ENCODE measurements around the gene RDH13.
"Not testable (repeated sequence)": the region's sequence is repeated elsewhere in the genome, so short reads cannot be mapped to it uniquely, and the experiment has no call there.

The RDH13 gene

DNA sequence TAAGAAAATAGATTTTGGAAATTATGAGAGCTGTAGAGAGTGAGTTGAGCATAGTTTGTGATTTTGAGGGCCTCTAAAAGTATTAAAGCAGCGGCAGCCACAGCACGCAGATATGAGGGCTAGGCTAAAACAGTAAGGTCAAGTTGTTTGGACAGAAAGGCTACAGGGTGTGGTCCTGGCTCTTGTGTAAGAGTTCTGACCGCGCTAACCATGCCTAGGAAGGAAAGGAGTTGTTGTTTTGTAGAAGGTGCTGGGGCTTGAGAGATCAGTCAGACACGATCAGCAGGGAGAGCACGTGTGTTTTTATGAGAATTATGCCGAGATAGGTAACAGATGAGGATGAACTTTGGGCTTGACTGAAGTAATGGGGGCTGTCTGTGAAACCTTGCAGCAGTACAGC is 54.2 kb downstream of the RDH13 start:
- not testable (repeated sequence) for DNase-seq

DNA sequence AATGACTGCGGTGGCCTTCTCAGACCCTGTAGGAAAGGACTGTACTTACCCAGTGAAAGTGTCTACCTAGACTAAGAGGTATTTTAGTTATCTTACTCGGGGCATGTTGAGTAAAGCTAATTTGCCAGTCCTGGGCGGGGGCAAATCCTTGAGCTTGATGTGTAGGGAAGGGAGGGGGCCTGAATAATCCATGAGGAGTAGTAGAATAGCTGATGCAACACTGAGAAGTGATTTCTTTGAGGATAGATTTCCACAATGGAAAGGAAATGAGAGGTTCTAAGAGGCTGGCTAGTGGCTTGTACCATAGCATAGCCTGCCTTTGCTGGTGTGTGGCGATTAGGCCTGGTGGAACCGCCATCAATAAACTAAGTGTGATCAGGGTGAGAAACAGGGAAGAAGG is 54.8 kb downstream of the RDH13 start:
- not testable (repeated sequence) for DNase-seq

- DNase-seq = not testable (repeated sequence)
These were observed 55.4 kb downstream of the RDH13 start for GRCh38 chr19:55007537-55007936.

GRCh38 chr19:55006795-55007194 is 56.2 kb downstream of the RDH13 start:
- DNase-seq = not testable (repeated sequence)

DNA sequence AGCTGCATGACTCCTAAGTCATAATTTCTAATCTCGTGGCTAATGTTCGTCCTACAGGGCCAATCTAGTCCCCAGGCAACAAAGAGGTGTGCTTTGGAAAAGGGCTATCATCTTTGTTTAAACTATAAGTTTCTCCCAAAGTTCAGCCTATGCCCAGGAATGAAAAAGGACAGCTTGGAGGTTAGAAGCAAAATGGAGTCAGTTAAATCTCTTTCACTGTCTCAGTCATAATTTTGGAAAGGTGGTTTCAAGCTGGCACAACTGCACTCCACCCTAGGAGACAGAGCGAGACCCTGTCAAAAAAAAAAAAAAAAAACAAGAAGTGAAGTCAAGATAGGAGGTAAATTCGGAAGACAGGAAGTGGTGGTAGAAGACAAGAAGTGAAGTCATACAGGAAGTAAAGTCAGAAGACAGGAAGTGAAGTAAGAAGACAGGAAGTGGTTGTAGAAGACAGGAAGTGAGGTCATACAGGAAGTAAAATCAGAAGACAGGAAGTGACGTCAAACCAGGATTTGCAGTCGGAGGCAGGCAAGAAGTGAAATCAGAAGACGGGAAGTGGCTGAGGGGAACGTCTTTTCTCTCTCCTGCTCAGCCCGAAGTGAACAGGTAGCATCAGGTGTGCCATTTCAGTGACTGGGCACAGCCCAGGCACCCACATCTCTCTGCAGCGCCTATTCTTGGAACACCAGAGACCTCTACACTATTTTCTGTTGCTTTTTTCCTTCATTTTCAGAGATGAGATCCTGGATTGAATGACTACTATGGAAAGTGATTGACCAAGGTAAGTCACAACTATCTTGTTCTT is 57.1 kb downstream of the RDH13 start:
- peak in 1 of 2 donors; percentile 93 for DNase-seq

GRCh38 chr19:55000761-55001160 is 62.2 kb downstream of the RDH13 start:
- no peak for DNase-seq

GRCh38 chr19:54998751-54999239 is 64.2 kb downstream of the RDH13 start:
- not testable (repeated sequence) for DNase-seq

- no peak for DNase-seq
These were observed 67.4 kb downstream of the RDH13 start for GRCh38 chr19:54995561-54995960.

Measured in bone marrow (tissue), 2 donors.